Hematopoietic multipotent progenitor cell (in vitro differentiated cells): ENCODE measurements around the gene GLUL. TPM values are rescaled to one million over a fixed set of nuclear protein-coding genes. Genes with fewer than 3 reads are reported as not detected.
"Not testable (repeated sequence)": the region's sequence is repeated elsewhere in the genome, so short reads cannot be mapped to it uniquely, and the experiment has no call there.

Experiments used
- DNase-seq, 3 donors: peaks; one replicate each; pipeline ENCODE4 v3.0.0-alpha.2; 2011 to 2015; ENCODE audit warnings: low read depth in 2 of 3, low spot score in 2 of 3
- total RNA-seq: library from RNA; depleted of rRNA; stranded (reverse); fragments of >200 nt; gene quantifications from one replicate; pipeline ENCODE4 v1.2.3, GENCODE V29; 2012

The GLUL gene
- total RNA-seq, 1 donor = 759 TPM

DNA sequence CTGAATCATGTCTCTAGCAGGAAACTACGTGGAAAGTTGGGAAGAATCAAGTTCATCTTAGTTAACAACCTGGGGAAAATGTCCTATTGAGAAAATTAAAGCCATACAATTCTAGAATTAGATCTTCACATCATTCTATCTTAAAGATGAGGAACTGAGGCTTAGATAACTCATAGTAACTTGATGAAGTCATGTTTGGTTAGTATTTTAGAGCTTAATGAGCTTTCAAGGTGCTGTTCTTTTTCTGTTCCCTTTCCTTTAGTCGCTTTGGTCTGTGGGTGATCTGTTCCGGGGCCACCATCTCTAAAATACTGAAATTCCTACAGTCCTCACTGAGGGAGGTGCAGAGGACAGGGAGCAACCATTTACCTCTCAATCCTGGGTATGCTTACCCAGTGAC, 4.3 kb upstream of the GLUL start:
- no peak for DNase-seq

- DNase-seq = peak in 2 of 3 donors; percentile 34 to 52
Observed at GRCh38 chr1:182394055-182394775, 2.6 kb upstream of the GLUL start.

- DNase-seq = peak in 1 of 3 donors; percentile 52
Observed at GRCh38 chr1:182392050-182393028, 749 bp upstream of the GLUL start.

- DNase-seq = no peak
Observed at GRCh38 chr1:182391028-182391361, 595 bp downstream of the GLUL start.

DNA sequence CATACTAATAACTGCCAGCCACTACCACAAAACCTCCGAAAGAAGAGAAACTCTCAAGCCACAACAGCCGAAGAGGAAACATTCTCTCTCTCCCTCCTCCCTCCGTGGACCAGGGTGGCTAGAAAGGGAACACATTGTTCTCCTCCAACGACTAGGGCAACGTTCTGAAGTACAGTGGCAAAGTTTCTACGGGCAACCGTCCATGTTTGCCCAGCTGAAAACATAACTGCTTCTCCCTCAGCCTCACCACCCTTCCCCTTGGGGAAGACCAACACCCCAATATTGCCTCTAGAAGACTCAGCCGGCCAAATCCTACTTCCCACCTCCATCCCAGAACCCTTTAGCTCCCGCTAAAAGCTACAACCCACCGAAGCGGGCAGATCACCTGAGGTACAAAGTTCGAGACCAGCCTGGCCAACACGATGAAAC, 2.0 kb downstream of the GLUL start:
- peak in 1 of 3 donors; percentile 55 for DNase-seq

GRCh38 chr1:182388392-182389134, 3.0 kb downstream of the GLUL start:
- no peak for DNase-seq

DNA sequence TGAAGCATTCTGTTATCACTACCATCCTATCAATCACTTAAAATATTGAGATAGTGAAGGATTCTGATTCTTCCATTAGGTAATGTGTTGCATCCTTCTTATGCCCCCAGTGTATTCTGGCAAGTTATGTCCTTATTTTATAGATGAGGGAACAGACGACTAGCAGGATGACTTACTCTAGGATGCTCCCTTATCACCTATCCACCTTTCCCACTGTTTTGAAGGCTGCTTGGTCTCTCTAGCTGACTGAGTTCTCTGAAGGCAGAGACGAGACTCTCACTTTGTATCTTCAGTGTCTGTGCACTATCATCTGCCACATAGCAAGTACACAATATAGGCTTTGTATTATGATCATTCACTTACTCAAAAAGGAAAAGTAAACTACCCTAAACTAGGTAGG, 4.0 kb downstream of the GLUL start:
- DNase-seq = no peak

- no peak for DNase-seq
Observed at GRCh38 chr1:182386980-182387379, 4.6 kb downstream of the GLUL start.

DNA sequence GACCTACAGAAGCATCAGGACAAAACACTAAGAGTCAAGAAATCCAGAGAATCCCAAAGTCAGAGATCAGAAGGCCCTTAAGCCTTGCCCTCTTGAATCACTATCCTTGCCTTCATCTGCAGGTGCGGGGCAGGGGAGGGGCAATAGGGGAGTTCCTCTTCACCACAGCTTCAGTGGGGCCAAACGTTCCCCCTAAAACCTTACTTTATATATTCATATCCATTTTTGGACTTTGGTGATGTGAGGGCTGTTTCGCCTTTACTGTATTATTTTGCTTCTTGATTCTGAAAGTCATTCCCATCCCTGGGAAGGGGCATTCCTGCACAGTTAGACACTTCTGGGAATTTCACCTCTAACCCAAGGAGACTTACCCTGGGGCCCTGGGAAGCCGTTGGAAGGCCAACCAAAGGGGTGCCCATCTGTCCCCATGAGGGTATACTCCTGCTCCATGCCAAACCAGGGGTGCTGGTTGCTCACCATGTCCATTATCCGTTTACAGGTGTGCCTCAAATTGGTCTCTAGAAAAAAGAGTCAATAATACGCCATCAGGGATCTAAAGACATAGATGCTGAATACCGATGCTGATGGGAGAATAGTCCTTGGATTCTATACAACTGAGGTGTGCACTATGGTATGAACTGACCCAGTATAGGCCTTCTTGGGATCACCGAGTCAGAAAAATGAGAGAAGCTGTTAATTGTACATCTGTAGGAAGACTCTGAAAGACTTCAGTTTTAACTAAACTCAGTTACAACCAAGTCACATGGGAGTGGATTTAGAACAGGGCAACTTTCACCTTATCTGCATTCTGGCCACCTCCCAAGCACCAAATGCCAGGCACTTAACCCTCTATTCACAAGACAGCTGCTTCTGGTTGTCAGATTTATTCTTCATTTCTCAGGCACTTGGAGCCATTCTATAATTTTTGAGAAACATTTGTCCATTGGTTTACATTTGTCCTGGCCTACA, 5.4 kb downstream of the GLUL start:
- no peak for DNase-seq

- no peak for DNase-seq
Observed at GRCh38 chr1:182384387-182384960, 7.1 kb downstream of the GLUL start.

- DNase-seq = no peak
Observed at GRCh38 chr1:182383934-182384333, 7.7 kb downstream of the GLUL start.

GRCh38 chr1:182383037-182383661, 8.4 kb downstream of the GLUL start:
- no peak for DNase-seq

- DNase-seq = no peak
Observed at GRCh38 chr1:182381962-182382819, 9.4 kb downstream of the GLUL start.

- no peak for DNase-seq
Observed at GRCh38 chr1:182380199-182380598, 11.4 kb downstream of the GLUL start.

DNA sequence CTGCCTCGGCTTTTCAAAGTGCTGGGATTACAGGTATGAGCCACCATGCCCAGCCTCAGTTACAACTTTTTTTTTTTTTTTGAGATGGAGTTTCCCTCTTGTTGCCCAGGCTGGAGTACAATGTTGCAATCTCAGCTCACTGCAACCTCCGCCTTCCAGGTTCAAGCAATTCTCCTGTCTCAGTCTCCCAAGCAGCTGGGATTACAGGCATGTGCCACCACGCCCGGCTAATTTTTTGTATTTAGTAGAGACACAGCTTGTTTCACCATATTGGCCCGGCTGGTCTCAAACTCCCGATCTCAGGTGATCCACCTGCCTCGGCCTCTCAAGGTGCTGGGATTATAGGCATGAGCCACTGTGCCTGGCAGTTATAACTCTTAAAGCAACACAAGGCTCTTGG, 11.8 kb downstream of the GLUL start:
- DNase-seq = not testable (repeated sequence)

GRCh38 chr1:182376936-182377574, 14.5 kb downstream of the GLUL start:
- DNase-seq = no peak

DNA sequence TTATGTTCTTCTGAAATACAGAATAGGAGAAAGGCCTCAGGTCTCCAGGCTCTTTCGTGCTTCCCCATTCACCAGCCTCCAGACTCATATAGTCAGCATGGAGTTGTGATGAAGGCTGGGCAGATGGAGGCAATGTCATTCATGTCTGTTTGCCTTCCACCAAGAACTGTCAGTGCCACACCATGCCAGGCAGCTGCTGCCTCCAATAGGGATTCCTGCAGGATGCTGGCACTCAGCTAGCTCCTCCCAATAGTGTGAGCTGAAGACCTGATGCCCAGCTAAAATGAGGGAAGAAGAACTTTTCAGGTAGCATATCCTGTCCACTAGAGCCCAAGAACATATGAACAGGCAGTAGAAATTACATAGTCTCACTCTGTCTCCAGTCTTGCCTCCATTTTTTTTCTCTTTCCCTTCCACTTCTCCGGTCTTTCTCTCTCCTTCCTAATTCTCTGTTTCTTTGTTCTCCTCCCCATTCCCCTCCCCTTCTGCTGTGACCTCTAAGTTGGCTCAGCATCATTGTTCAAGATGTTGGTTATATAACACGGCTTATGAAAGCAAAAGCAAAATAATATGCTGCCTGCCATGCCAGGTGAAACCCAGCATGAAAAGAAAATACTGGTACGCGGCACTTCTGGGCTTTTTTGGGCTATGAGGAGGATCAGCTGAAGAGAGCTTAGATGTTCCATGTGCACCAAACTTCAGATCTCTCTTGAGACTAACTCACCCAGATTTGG, 17.3 kb downstream of the GLUL start:
- DNase-seq = no peak
